MM.1S (cell line): ENCODE data around the gene GPC3.

Source experiments
- CTCF ChIP-seq: fragments of 300-600 bp; sonication (generic); IDR thresholded peaks from 2 replicates; pipeline ENCODE4 v1.5.1; 2016; ENCODE audit warnings: antibody characterized with exemption, low read length, mixed read lengths
- EZH2 ChIP-seq: fragments of 300-600 bp; sonication (generic); optimal IDR thresholded peaks from 2 replicates; pipeline ENCODE3; 2017; ENCODE audit warnings: low read depth, mild to moderate bottlenecking, antibody characterized with exemption, low read length, mixed read lengths
- EZH2phosphoT487 ChIP-seq: fragments of 300-600 bp; sonication (generic); IDR thresholded peaks from 2 replicates; pipeline ENCODE4 v1.6.1; 2018; ENCODE audit warnings: antibody characterized with exemption, low read length

DNA sequence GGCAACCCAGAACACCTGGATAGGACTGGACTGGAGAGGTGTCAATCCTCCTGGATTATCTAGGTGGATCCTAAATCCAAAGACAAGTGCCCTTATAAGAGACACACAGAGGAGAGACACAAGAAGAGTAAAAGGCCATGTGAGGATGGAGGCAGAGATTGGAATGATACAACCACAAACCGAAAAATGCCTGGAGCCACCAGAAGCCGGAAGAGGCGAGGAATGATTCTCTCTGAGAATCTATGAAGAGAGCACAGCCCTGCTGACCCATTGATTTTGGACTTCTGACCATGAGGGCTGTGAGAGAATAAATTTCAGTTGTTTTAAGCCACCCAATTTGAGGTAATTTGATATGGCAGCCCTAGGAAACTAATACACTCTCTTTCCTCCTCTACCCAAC is 20.1 kb downstream of the GPC3 start:
- TF ChIP-seq EZH2phosphoT487 (no peak), CTCF (no peak), EZH2 (no peak)
